Right lobe of liver (tissue), 4 donors: ENCODE measurements around the gene TCF4.

ENCODE experiments used
- POLR2A ChIP-seq: fragments of 450-650 bp; IDR thresholded peaks from one replicate; pipeline ENCODE4 v1.6.1; 2017; ENCODE audit warnings: antibody characterized with exemption, mild to moderate bottlenecking
- TF ChIP-seq, protein P1 (sequence below), 4 donors: fragments of 200-600 bp in 3 of 4; fragments of 450-650 bp in 1 of 4; IDR thresholded peaks; one replicate each; pipeline versions ENCODE4 v1.5.1 to v1.8.0; 2016 to 2022; ENCODE audit warnings: antibody characterized with exemption in 4 of 4, mild to moderate bottlenecking in 2 of 4
- donor health status: DM: no; HTN: no; CAD: no.
- donor health status: DM: no; HTN: no; CAD: no.
- donor health status: DM: no; HTN: yes; CAD: no.

DNA sequence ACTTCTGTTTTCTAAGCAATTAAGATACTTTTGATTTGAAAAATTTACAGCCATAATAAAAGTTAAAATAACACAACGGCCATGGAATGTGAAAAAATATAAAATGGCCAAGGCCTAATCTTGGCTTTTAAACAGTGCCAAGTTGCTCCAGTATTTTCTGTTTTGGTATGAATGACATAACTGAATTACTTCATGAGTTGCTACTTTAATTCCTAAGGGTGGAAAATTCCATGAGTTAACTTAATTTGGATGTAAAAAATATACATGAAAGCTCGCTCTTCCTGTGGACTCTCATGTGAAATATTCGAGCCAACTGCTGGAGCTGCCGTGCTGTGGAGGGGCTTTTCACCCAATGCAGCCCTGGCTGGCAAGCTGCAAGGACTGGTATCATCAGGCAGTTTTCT, 342.8 kb downstream of the TCF4 start:
- TF ChIP-seq, protein P1, sequence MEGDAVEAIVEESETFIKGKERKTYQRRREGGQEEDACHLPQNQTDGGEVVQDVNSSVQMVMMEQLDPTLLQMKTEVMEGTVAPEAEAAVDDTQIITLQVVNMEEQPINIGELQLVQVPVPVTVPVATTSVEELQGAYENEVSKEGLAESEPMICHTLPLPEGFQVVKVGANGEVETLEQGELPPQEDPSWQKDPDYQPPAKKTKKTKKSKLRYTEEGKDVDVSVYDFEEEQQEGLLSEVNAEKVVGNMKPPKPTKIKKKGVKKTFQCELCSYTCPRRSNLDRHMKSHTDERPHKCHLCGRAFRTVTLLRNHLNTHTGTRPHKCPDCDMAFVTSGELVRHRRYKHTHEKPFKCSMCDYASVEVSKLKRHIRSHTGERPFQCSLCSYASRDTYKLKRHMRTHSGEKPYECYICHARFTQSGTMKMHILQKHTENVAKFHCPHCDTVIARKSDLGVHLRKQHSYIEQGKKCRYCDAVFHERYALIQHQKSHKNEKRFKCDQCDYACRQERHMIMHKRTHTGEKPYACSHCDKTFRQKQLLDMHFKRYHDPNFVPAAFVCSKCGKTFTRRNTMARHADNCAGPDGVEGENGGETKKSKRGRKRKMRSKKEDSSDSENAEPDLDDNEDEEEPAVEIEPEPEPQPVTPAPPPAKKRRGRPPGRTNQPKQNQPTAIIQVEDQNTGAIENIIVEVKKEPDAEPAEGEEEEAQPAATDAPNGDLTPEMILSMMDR (IDR thresholded peaks at IDR 0.05), result no peak
- no peak for TF ChIP-seq POLR2A
